H1 (cell line): Measurements from ENCODE around the gene NLRP12. TPM values are rescaled to one million over a fixed set of nuclear protein-coding genes. Genes with fewer than 3 reads are reported as not detected.

ENCODE experiments used
- CTCF ChIA-PET: fragments of 300-600 bp; sonication (Branson Sonifier 250); formaldehyde crosslinking; loops from one replicate; lab custom pipeline; 2021; ENCODE audit not compliant: partially characterized antibody; lab: Charles Lee
- POLR2A ChIA-PET: fragments of 300-600 bp; sonication (Branson Sonifier 250); formaldehyde crosslinking; loops from one replicate; lab custom pipeline; 2021; ENCODE audit warnings: inconsistent platforms; ENCODE audit not compliant: partially characterized antibody; lab: Charles Lee
- DNase-seq, 2 experiments: peaks; one replicate each; pipeline versions ENCODE4 v3.0.0 to v3.0.0-alpha.2; 2010 to 2022; ENCODE audit warnings: low spot score in 2 of 2, low read depth in 1 of 2, mixed read lengths in 1 of 2
- FAIRE-seq: peaks from 2 replicates; lab custom pipeline; 2011; peaks lifted over from hg19 to GRCh38; lab: Jason Lieb, UNC
- H2AFZ ChIP-seq: 2 replicates; pipeline ENCODE4 v1.8.1; 2012; ENCODE audit warnings: low read length, inconsistent platforms
- H2AK5ac ChIP-seq: 2 replicates; pipeline ENCODE4 v1.6.1; 2013; ENCODE audit warnings: low read depth, low read length
- H2BK120ac ChIP-seq: replicated peaks from 2 replicates; pipeline ENCODE3; 2013; ENCODE audit warnings: low read depth, low read length, inconsistent platforms
- H2BK12ac ChIP-seq: 2 replicates; pipeline ENCODE4 v1.6.1; 2013; ENCODE audit warnings: low read depth, low read length
- H2BK15ac ChIP-seq: 2 replicates; pipeline ENCODE4 v1.6.1; 2013; ENCODE audit warnings: low read length
- H2BK20ac ChIP-seq: 2 replicates; pipeline ENCODE4 v1.6.1; 2013; ENCODE audit warnings: low read length
- H2BK5ac ChIP-seq: 2 replicates; pipeline ENCODE4 v1.6.1; 2013; ENCODE audit warnings: low read depth, low read length
- H3K14ac ChIP-seq: 2 replicates; pipeline ENCODE4 v1.6.1; 2013; ENCODE audit warnings: inconsistent platforms; ENCODE audit not compliant: insufficient read length
- H3K18ac ChIP-seq: 2 replicates; pipeline ENCODE4 v1.6.1; 2013; ENCODE audit warnings: low read length; ENCODE audit errors: extremely low read depth
- H3K23ac ChIP-seq: 2 replicates; pipeline ENCODE4 v1.6.1; 2013; ENCODE audit warnings: inconsistent platforms; ENCODE audit not compliant: insufficient read length
- H3K23me2 ChIP-seq: 2 replicates; pipeline ENCODE4 v1.6.1; 2013; ENCODE audit warnings: low read depth, low read length
- H3K27ac ChIP-seq: 2 replicates; pipeline ENCODE4 v1.6.1; 2011; ENCODE audit warnings: low read depth, low read length, inconsistent platforms
- H3K27me3 ChIP-seq, 4 experiments: replicated peaks in 1 of 4; 1 replicate in 1 of 4; 2 replicates in 3 of 4; pipeline versions ENCODE4 v1.6.1 to v1.8.1; 2011 to 2013; ENCODE audit warnings: low read length in 3 of 4, mild to moderate bottlenecking in 3 of 4, inconsistent platforms in 2 of 4, mixed read lengths in 2 of 4, moderate library complexity in 1 of 4; ENCODE audit not compliant: control insufficient read depth in 3 of 4, insufficient read depth in 3 of 4; ENCODE audit errors: extremely low read depth in 1 of 4
- H3K36me3 ChIP-seq, 4 experiments: 2 replicates each; pipeline versions ENCODE4 v1.6.1 to v1.8.1; 2011 to 2013; ENCODE audit warnings: mild to moderate bottlenecking in 4 of 4, low read length in 3 of 4, moderate library complexity in 2 of 4, control low read depth in 1 of 4, inconsistent platforms in 1 of 4; ENCODE audit not compliant: insufficient read depth in 4 of 4, control insufficient read depth in 2 of 4
- H3K4ac ChIP-seq: replicated peaks from 2 replicates; pipeline ENCODE3; 2013; ENCODE audit warnings: low read length, low read depth, mixed read lengths, inconsistent platforms; ENCODE audit not compliant: insufficient read length
- H3K4me1 ChIP-seq, 4 experiments: replicated peaks in 1 of 4; 1 replicate in 1 of 4; 2 replicates in 3 of 4; pipeline versions ENCODE4 v1.6.1 to v1.8.1; 2011 to 2013; ENCODE audit warnings: low read length in 3 of 4, inconsistent platforms in 2 of 4, mixed read lengths in 1 of 4; ENCODE audit not compliant: insufficient read depth in 4 of 4, control insufficient read depth in 3 of 4
- H3K4me2 ChIP-seq, 2 experiments: 2 replicates each; pipeline versions ENCODE4 v1.6.1 to v1.8.1; 2011 to 2013; ENCODE audit warnings: low read depth in 2 of 2, low read length in 2 of 2, control low read depth in 1 of 2, inconsistent platforms in 1 of 2, mild to moderate bottlenecking in 1 of 2; ENCODE audit not compliant: insufficient read depth in 1 of 2
- H3K4me3 ChIP-seq, 4 experiments: fragments of 200-600, 300-600 bp in 1 of 4; sonication (generic), shearing (Covaris generic), sonication (Bioruptor Twin) in 1 of 4; 2 replicates each; pipeline versions ENCODE4 v1.5.1 to v1.8.1; 2011 to 2016; ENCODE audit warnings: low read length in 4 of 4, low read depth in 3 of 4, control low read depth in 2 of 4, inconsistent platforms in 2 of 4, mild to moderate bottlenecking in 2 of 4, mixed read lengths in 1 of 4, moderate library complexity in 1 of 4; ENCODE audit not compliant: insufficient read depth in 2 of 4; ENCODE audit errors: extremely low read depth in 1 of 4
- H3K56ac ChIP-seq: replicated peaks from 2 replicates; pipeline ENCODE3; 2013; ENCODE audit warnings: low read depth, mild to moderate bottlenecking, mixed read lengths, low read length, inconsistent platforms; ENCODE audit not compliant: insufficient read length
- H3K79me1 ChIP-seq: 2 replicates; pipeline ENCODE4 v1.6.1; 2013; ENCODE audit warnings: low read depth, low read length, control low read depth
- H3K79me2 ChIP-seq, 2 experiments: 2 replicates each; pipeline versions ENCODE4 v1.6.1 to v1.8.1; 2012 to 2013; ENCODE audit warnings: low read length in 2 of 2, mild to moderate bottlenecking in 2 of 2, inconsistent platforms in 1 of 2; ENCODE audit not compliant: insufficient read depth in 2 of 2, control insufficient read depth in 1 of 2
- H3K9ac ChIP-seq, 4 experiments: replicated peaks in 1 of 4; 1 replicate in 1 of 4; 2 replicates in 3 of 4; pipeline versions ENCODE4 v1.6.1 to v1.8.1; 2011 to 2013; ENCODE audit warnings: low read depth in 3 of 4, low read length in 3 of 4, control low read depth in 2 of 4, mild to moderate bottlenecking in 2 of 4, moderate library complexity in 2 of 4, inconsistent platforms in 1 of 4; ENCODE audit errors: extremely low read depth in 1 of 4
- H3K9me3 ChIP-seq, 2 experiments: 2 replicates each; pipeline versions ENCODE4 v1.6.1 to v1.8.1; 2012 to 2013; ENCODE audit warnings: mild to moderate bottlenecking in 2 of 2, moderate library complexity in 2 of 2, control low read depth in 1 of 2, inconsistent platforms in 1 of 2, low read depth in 1 of 2, low read length in 1 of 2, mixed read lengths in 1 of 2; ENCODE audit not compliant: insufficient read depth in 2 of 2
- H4K20me1 ChIP-seq, 2 experiments: replicated peaks in 1 of 2; 2 replicates each; pipeline versions ENCODE3 to v1.8.1; 2011 to 2013; ENCODE audit warnings: inconsistent platforms in 2 of 2, low read length in 2 of 2, mild to moderate bottlenecking in 1 of 2; ENCODE audit not compliant: insufficient read depth in 2 of 2, control insufficient read depth in 1 of 2
- H4K5ac ChIP-seq: 2 replicates; pipeline ENCODE4 v1.6.1; 2013; ENCODE audit warnings: low read length, low read depth, mixed read lengths, inconsistent platforms; ENCODE audit not compliant: insufficient read length
- H4K8ac ChIP-seq: 2 replicates; pipeline ENCODE4 v1.8.0; 2013; ENCODE audit warnings: mild to moderate bottlenecking, moderate library complexity, low read length, inconsistent platforms; ENCODE audit not compliant: insufficient read depth; ENCODE audit errors: extremely low read depth
- H4K91ac ChIP-seq: replicated peaks from 2 replicates; pipeline ENCODE3; 2013; ENCODE audit warnings: low read length, mixed read lengths, inconsistent platforms; ENCODE audit not compliant: insufficient read length
- ASH2L ChIP-seq: fragments of 200-600, 300-600 bp; sonication (generic); IDR thresholded peaks from one replicate; pipeline ENCODE4 v1.7.1; 2017; ENCODE audit warnings: low read length
- BACH1 ChIP-seq: IDR thresholded peaks from 2 replicates; pipeline ENCODE4 v1.6.1; 2012; ENCODE audit warnings: low read length, improper control_type of control experiment
- CREB1 ChIP-seq: IDR thresholded peaks from 2 replicates; pipeline ENCODE4 v1.6.1; 2012; ENCODE audit warnings: inconsistent platforms
- GTF2F1 ChIP-seq: IDR thresholded peaks from 2 replicates; pipeline ENCODE4 v1.6.1; 2012; ENCODE audit warnings: low read depth, low read length, improper control_type of control experiment, borderline replicate concordance
- POLR2A ChIP-seq, 2 experiments: IDR thresholded peaks; 1 replicate in 1 of 2; 2 replicates in 1 of 2; pipeline ENCODE4 v1.6.1; 2011; ENCODE audit warnings: low read depth in 2 of 2, low read length in 2 of 2, mild to moderate bottlenecking in 2 of 2; ENCODE audit errors: control extremely low read depth in 1 of 2
- SP4 ChIP-seq: IDR thresholded peaks from 2 replicates; pipeline ENCODE4 v1.6.1; 2012; ENCODE audit warnings: low read length, inconsistent platforms
- SRF ChIP-seq: IDR thresholded peaks from 2 replicates; pipeline ENCODE4 v1.6.1; 2011; ENCODE audit warnings: mild to moderate bottlenecking, low read depth, low read length, moderate library complexity
- TAF1 ChIP-seq: IDR thresholded peaks from 2 replicates; pipeline ENCODE4 v1.6.1; 2011; ENCODE audit warnings: mild to moderate bottlenecking, low read depth, low read length
- TBP ChIP-seq: IDR thresholded peaks from 2 replicates; pipeline ENCODE4 v1.6.1; 2011; ENCODE audit warnings: low read depth, low read length, improper control_type of control experiment
- TCF12 ChIP-seq: IDR thresholded peaks from 2 replicates; pipeline ENCODE4 v1.6.1; 2011; ENCODE audit warnings: low read depth, mild to moderate bottlenecking, low read length
- TEAD4 ChIP-seq: IDR thresholded peaks from 2 replicates; pipeline ENCODE4 v1.6.1; 2012; ENCODE audit warnings: low read depth, low read length, inconsistent platforms, mixed read lengths
- WGBS, 2 experiments: shearing (Covaris generic) in 1 of 2; methylation state at CpG; one replicate each; pipeline versions ENCODE4 v1.1.6 to v1.1.7; 2013 to 2015; ENCODE audit warnings: low lambda C conversion rate in 2 of 2, mixed read lengths in 2 of 2, inconsistent platforms in 1 of 2, low coverage in 1 of 2, missing lambda C conversion rate in 1 of 2; ENCODE audit not compliant: insufficient replicate concordance in 2 of 2, insufficient coverage in 1 of 2, insufficient read length in 1 of 2; ENCODE audit errors: extremely low coverage in 1 of 2, missing lambda C conversion rate in 1 of 2; 5-methylcytosine and 5-hydroxymethylcytosine counted together
- polyA plus RNA-seq, 7 experiments: library from polyadenylated mRNA; depleted of rRNA in 3 of 7; stranded (reverse) in 5 of 7; unstranded in 2 of 7; fragments of >200 nt in 5 of 7; fragments of 200-250 nt in 2 of 7; gene quantifications; 1 replicate in 5 of 7; 2 replicates in 1 of 7; 4 replicates in 1 of 7; pipeline versions ENCODE4 v1.2.1 to v1.2.3, GENCODE V29; 2011 to 2013; ENCODE audit warnings: missing spikeins in 2 of 7, mixed read lengths in 2 of 7
- total RNA-seq: library from RNA; stranded (reverse); fragmentation: NEBNext Ultra II Directional; extraction: Animal tissue kit (Norgen Biotek cat#: 25700); gene quantifications from 2 replicates; pipeline ENCODE4 v1.2.1, GENCODE V29; 2021
- TF ChIP-seq, protein P1 (sequence below): IDR thresholded peaks from 2 replicates; pipeline ENCODE4 v1.6.1; 2012; ENCODE audit warnings: inconsistent platforms

NLRP12 gene
- total and polyA plus RNA-seq, 2 of the 8 experiments (the other 6 are each of a cell fraction or from before 2014, with no cell fraction given): 1.0 to 1.8 TPM

GRCh38 chr19:53868892-53869804 is 45.0 kb upstream of the NLRP12 start:
- H2AFZ ChIP-seq: no peak overlapping the region
- no peaks in the 10 kb centered on the region for H3K27me3 ChIP-seq
- H3K4me3 ChIP-seq: peak overlapping the region; percentile 69 to 94 (median 79)
- 2% methylated on average over 33 of the region's 75 CpGs; no CpG with 5 or more reads in 1 of the 2 experiments for whole genome bisulfite sequencing, 2 experiments
- FAIRE-seq (no peak), DNase-seq (peak in 1 of 2 experiments; percentile 92)
- H3K56ac ChIP-seq: peak overlapping the region; percentile 42
- H3K4me1 ChIP-seq: peaks cover 0 to 13% (median 8%) of the 10 kb centered on the region in 4 experiments; a peak in 6 of 7 replicates
- peak overlapping the region; percentile 99 for H4K8ac ChIP-seq
- ChIA-PET POLR2A (interaction anchor here (0.6 to 7.1 kb wide), 31 partner anchors 9 to 824 kb away, joined by 3 to 137 read pairs (median 4); partner anchors contain the start of genes ERVV-2, PRKCG, PRPF31 and RPS9), CTCF (interaction anchor here (0.7 to 5.1 kb wide), 8 partner anchors 8 to 157 kb away, joined by 3 to 23 read pairs (median 6); no protein-coding TSS in a partner anchor)
- no peak overlapping the region for H3K14ac ChIP-seq
- peaks cover 16% of the 10 kb centered on the region; the same call in 1 of the 2 replicates for H3K23me2 ChIP-seq
- no peak overlapping the region for H2BK20ac ChIP-seq
- H2AK5ac ChIP-seq: no peak overlapping the region
- H4K5ac ChIP-seq: peak overlapping the region; percentile 47
- peak overlapping the region; percentile 87; the same call in 1 of the 2 replicates for H3K18ac ChIP-seq
- peaks cover 0 to 17% of the 10 kb centered on the region in 2 experiments; a peak in 1 of 4 replicates for H3K79me2 ChIP-seq
- H2BK12ac ChIP-seq: peak overlapping the region; percentile 94
- peak overlapping the region; percentile 85 for H3K27ac ChIP-seq
- H3K9me3 ChIP-seq: no peaks in the 10 kb centered on the region
- H3K79me1 ChIP-seq: peaks cover 9% of the 10 kb centered on the region; the same call in 1 of the 2 replicates
- H3K36me3 ChIP-seq: peaks cover 2 to 14% (median 11%) of the 10 kb centered on the region in 4 experiments; a peak in 6 of 8 replicates
- no peak overlapping the region for H3K23ac ChIP-seq
- H2BK5ac ChIP-seq: peak overlapping the region; percentile 95
- peak overlapping the region; percentile 72; the same call in 1 of the 2 replicates for H2BK15ac ChIP-seq
- no peak overlapping the region for H3K4ac ChIP-seq
- peak overlapping the region; percentile 87 to 94 for H3K4me2 ChIP-seq
- peaks cover 4 to 8% of the 10 kb centered on the region in 2 experiments for H4K20me1 ChIP-seq
- H4K91ac ChIP-seq: peak overlapping the region; percentile 55
- peak overlapping the region; percentile 86 to 95 (median 91) for H3K9ac ChIP-seq
- no peak overlapping the region for H2BK120ac ChIP-seq
- TF ChIP-seq ASH2L (no peak), POLR2A (IDR thresholded peaks at IDR 0.05; ENCODE audit: control extremely low read depth in 1 of 2, low read depth in 2 of 2, low read length in 2 of 2) (peak; percentile 82 to 93), TAF1 (peak; percentile 54; the same call in 1 of the 2 replicates), SP4 (0 out of 2 replicates have a peak, but pooled peaks have one; percentile 9), BACH1 (peak; percentile 85), TEAD4 (peak; percentile 45), TBP (peak; percentile 71), CREB1 (peak; percentile 37), GTF2F1 (no peak), TCF12 (peak; percentile 21; the same call in 1 of the 2 replicates), SRF (peak; percentile 96)
- TF ChIP-seq, protein P1, sequence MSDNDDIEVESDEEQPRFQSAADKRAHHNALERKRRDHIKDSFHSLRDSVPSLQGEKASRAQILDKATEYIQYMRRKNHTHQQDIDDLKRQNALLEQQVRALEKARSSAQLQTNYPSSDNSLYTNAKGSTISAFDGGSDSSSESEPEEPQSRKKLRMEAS: peak; percentile 27; the same call in 1 of the 2 replicates
